Measurements from ENCODE around the gene TSKU.

Gene TSKU

DNA sequence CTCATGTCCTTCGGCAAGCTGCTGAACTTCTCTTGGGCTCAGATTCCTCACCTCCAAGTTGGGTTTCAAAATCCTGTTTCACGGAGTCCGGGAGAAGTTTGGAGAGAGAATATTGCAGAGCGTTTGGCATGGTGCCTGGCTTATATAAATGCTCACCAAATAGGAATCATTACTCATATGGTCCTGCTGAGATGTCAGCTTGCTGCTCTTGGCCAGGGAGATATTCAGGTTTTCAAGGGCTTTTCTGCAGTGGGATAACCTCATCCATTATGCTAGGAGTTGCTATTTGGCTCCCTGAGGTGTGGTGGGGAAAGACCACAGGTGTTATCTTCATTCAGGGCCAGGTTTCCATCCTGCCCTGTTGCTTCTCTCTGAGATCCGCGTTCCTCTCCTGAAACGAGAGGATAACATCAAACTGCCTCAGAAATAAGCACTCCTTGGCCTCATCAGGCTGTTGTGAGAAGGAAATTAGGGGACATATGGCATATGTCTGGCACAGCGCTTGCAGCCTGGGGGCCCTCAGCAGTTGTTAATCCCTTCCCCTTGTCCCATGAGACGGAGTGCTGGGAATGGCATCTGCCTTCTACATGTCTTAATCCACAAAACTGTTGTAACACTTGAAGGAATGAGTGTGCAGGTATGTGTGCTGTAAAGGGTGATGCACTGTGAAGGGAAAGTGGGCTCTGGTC, 47.6 kb downstream of the TSKU start:
- DNase-seq, result no peak

DNA sequence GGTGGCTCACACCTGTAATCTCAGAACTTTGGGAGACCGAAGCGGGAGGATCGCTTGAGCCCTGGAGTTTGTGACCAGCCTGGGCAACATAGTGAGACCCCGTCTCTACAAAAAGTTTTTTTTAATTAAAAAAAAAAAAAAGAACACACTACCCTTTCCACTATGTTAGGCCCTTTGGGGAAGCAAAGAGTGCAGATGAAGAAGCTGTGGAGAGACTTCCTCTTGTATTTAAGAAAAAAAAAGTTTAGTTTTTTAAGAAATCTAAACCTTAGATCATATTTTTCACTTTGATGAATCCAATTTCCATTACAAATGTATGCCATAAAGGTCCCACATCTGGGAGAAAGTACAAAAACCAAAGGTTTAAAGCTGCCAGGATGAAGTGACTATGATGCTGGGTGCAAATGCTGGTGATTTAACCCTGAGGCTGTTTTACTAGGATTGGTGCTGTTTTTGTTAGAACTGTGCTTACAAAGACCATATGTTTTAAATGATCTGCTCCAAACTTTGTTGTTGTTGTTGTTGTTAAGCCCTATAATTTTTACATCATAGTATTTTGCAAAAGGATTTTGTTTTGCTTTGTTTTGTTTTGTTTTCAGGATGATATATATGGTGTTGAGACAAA, 48.6 kb downstream of the TSKU start:
- no peak for DNase-seq

DNA sequence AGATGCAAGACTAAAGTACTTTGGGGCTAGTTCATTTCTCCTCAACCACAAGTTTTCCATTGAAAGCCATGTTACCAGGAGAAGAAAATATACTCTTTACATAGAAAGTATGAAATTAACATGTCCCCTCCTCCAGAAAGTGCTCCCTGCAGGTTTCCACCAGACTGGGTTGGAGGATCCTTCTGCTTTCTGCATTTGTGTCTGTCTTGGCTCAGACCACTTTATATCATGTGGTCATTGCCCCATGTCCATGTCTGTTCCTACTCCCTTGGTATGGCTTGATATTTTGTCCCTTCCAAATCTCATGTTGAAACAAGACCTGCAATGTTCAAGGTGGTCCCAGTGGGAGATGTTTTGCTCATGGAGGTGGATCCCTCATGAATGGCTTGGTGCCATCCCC, 49.2 kb downstream of the TSKU start:
- DNase-seq, result no peak

DNA sequence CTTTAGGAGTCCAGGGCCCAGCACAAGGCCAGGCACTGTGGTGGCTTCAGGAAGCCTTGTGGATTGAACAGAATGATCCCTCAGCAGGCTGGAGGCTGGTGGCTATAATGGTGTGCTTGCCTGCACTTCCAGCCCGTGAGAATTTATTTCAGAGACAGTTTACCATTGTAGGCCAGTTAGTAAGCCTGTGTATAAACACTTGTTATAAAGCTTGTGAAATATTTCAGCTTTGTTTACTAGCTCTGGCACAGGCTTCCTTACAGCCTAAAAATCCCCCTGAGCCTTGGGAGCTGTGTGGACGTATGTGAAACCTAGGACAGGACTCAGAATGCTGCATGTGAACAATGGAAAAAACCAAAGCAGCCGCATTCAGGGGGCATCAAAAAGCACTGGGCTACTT, 51.0 kb downstream of the TSKU start:
- DNase-seq, result no peak

DNA sequence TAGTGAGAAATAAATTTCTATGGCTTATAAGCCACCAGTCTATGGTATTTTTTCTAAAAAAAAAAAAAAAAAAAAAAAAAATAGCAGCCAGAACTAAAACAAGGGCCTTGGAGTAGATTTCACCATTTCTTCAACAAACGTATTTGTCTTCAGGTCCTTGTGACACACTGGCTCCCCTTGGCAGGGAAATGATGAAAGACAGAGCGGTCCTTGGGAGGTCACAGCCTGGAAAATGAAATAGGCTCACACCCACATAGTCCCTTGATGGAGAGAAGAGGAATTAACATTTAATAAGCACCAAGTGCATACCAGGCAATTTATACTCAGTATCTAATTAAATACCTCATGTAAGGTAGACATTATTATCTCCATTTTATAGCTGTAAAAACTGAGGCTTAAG, 51.9 kb downstream of the TSKU start:
- no peak for DNase-seq

DNA sequence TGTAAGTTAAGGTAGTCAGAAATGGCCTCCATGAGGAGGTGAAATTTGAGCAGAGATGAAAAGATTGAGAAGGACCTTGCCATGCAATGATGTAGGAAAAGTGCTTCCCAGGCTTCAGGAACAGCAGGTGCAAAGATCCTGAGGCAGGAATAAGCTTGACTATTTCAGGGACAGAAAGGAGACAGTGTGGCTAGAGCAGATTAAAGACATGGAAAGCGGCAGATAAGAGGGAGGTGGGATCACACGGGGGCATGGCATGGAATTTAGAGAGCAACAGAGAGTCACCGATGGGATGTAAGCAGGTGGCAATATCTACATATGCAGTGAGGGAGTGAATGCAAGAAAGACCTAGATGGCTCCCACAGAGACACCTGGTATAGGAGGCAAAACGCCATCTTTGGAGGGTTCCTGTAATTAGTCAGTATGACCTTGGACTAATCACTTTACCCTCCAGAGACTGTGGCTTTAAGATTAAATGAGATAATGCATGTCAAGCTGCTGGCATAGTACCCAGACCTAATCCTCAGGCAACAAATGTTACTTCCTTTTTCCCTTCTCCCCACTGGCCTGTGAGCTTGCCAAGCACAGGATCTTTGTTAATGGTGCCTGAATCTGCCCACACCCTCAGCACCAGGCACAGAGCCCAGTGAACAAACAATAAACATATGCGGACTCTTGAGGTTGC, 52.9 kb downstream of the TSKU start:
- DNase-seq, result peak; percentile 92

DNA sequence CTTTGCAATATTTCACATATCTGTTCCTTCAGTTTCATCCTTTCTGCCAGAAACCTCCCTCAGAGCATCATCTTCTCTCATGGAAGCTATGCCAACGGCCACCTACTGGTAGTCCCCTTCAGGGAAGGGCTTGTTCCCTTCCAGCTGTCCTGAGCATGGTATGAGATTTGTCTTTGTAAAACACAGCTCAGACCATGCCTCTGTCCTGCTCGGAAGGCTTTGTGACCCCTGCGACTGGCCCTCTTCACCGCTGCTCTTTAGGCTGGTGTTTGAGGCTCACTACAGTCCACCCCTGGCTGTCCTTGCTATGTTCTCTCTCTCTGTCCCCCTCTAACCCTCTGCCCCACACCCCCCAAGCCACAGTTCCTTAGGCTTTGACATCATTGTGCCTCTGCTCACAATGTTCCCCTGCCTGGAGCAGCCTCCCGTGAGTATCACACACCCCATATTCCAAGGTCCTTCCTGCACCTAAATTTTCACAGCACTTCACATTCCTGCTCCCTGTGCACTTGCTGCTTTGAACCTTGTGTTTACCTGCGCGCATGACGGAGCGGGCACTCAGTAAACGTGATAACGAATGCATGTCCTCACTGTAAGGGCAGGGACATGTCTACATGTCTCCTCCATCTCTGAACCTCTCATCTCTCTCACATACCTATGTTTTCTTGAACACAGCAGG, 53.6 kb downstream of the TSKU start:
- DNase-seq, result no peak

DNA sequence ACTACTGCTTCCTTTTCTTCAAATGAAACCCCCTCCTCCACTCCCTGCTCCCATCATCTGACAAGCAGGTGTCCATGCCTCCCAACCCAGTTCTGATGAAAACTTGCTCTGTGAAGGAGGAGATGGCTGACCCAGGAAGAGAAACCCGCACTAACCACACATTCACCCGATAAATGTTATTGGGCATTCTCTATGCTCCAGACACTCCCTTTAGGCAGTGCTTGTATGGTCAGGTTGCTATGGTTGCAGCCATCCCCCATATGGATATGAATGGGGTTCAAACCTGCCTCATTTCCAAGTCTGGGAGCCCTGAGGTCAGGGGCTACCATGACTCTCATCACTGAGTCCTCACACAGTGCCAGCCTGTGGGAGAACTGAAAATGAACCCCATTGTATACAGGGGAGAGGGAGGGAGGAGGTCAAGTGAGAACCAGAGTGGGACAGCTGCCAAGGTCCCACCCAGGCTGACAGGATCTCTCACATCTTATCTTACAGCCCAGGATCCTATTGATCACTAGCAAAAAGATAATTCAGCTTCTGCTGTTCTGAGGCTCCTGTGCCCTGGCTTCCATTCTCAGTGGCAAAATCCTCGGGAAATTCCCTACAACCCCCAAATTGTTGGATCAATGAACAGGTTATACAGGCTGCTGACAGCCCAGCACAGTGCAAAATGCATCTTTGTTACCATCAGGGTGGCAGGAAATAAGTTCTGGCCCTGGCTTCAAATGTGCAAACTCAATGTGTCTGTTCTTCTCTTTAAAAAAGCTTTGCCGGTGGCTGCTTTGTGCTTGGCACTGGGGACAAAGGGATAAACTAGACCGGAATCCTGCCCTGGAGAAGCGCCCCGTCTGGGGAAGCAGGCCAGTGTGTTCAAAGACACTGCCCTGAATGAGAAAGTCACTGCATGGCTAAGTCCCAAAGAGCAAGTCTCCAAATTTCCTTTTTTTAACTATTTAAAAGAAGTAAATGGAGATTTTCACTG, 54.8 kb downstream of the TSKU start:
- DNase-seq, result no peak

DNA sequence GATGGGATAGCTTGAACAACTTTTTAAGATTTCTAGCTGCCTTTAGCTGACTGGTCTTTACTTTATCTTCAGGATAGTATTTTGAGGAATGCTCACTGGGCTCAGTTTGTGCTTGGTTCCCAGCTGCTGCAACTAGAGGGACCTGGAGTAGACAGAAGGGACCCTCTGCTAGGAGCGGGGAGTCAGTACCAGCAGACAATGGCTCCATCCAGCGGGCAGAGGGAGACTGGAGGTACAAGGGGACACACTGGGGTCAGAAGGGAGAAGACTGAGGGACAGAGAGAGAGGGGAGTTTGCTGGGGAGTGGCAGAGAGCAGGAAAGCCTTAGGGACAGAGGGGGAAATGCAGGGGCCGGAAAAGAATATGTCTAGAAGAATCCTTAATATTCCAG, 55.5 kb downstream of the TSKU start:
- no peak for DNase-seq

DNA sequence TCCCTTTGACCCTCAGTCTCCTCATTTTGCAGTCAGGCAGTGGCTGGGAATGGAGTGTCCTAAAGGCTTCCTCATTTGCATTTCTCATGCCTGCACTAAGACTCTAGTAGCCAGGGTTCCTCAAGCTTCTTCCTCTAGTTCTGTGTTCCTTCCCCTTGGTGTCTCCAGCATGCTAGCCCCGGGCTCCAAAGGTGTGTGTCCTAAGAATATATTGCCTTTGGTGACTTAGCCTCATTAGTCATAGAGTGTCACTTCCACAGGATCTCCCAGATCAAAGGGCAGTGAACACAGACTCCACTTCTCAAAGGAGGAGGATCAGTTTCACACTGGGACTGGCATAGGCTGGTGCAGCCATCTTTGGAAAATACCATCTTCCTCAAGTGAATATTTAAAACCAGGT, 56.2 kb downstream of the TSKU start:
- DNase-seq, result no peak

DNA sequence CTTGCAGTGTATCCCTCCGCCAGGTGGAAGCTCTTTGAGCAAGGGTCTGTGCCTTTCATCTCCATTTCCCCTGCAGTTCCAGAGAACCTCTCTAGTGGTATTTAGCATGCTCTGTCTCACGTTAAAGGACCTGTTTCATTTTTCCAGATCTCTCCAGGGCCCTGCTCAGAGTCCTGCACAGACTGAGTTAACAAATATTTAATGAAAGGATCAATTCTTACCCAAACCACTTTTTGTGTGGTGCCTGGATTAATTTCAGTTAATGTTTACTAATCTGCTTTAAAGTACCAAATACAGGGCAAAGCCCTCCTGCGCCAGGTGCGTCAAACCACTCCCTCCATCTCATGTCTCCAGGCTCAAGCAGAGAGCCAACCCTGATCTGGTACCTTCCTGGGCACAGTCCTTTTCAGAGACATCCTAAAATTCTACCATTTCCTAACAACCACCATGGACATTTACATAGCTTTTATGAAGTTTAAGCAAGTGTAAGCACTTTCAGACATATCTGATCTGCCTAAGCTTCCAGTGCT, 58.8 kb downstream of the TSKU start:
- no peak for DNase-seq

DNA sequence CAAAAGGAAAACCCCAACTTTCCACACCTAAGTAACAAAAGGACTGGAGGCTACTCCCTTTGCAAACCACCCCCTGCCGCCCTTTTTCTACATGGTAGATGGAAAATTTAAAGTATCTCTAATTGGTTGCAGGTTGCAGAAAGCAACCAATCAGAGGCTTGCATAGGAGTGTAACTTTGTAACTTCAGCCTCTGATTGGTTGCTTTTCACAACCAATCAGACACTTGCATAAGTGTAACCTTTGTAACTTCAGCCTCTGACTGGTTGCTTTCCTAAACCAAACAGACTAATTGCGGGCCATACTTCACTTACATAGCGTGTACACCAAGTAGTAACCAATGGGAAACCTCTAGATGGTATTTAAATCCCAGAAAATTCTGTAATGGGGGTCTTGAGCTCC, 60.8 kb downstream of the TSKU start:
- DNase-seq, result no peak

DNA sequence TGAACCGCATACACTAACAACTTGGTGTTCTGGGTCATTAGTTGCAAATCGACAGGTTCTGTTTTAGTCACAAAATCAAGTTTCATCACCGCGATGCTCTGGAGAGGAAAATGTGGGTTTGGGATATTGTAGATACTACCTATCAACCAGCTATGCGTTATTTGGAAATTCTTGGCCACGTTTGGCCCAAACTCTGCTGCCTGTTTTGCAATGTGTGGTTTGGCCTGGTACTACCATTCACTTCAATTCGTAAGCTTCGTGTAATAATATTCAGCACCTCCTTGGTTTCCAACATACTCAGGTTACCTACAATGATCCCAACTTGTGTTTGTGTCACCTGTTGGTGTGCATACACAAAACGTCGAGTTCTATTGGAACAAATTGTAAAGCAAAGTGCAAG, 61.4 kb downstream of the TSKU start:
- DNase-seq, result no peak

DNA sequence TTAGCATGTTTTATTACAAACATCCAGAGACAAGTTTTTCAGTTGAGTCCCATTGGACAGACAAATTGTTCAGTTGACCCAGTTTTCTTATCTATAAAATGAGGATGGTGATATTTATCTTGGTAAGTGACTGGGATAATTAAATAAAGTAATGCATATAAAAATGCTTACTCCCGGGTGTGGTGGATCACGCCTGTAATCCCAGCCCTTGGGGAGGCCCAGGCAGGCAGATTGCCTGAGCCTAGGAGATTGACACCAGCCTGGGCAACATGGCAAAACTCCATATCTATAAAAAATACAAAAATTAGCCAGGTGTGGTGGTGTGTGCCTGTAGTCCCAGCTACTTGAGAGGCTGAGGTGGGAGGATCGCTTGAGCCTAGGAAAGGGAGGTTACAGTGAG, 61.9 kb downstream of the TSKU start:
- no peak for DNase-seq

DNA sequence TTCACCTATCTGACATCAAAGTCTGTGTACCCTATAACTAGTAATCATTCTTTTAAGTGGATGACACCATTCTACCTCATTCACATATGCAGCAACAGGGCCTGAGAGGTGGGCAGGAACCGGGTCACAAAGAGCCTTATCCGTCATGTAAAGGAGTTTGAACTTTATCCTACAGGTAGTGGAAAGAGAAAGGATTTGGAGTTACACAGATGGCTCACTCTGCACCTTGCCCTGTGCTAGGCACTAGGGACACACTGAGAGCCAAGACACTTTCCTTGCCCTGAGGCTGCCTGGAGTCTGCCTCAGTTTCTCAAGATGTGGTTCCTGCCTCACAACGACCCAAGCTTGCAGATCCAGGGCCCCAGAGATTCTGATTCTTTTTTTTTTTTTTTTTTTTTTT, 63.3 kb downstream of the TSKU start:
- no peak for DNase-seq

Measured in NCI-H2029 (cell line).